NT2/D1 (cell line): ENCODE results near the gene RNF212.
A peak's percentile ranks its signal among the peaks of the same experiment; 100 is the strongest.

Source experiments
- DNase-seq: peaks from one replicate; pipeline ENCODE4 v3.0.0-alpha.2; 2011; ENCODE audit warnings: low read depth, low spot score
- H3K27me3 ChIP-seq: 2 replicates; pipeline ENCODE4 v1.6.0; 2011; ENCODE audit warnings: mild to moderate bottlenecking; ENCODE audit not compliant: insufficient read length, insufficient read depth
- H3K36me3 ChIP-seq: 2 replicates; pipeline ENCODE4 v1.6.1; 2011; ENCODE audit warnings: mild to moderate bottlenecking, low read length, mixed read lengths; ENCODE audit not compliant: insufficient read depth, insufficient read length
- H3K4me1 ChIP-seq: 2 replicates; pipeline ENCODE4 v1.5.1; 2011; ENCODE audit not compliant: insufficient read depth, insufficient read length
- H3K4me3 ChIP-seq: 2 replicates; pipeline ENCODE4 v1.5.1; 2011; ENCODE audit warnings: low read depth; ENCODE audit not compliant: insufficient read length
- H3K9ac ChIP-seq: 2 replicates; pipeline ENCODE4 v1.6.0; 2011; ENCODE audit warnings: low read depth; ENCODE audit not compliant: insufficient read length
- H3K9me3 ChIP-seq: 2 replicates; pipeline ENCODE4 v1.5.1; 2011; ENCODE audit warnings: mild to moderate bottlenecking, low read length; ENCODE audit not compliant: insufficient read depth
- SUZ12 ChIP-seq: IDR thresholded peaks from 2 replicates; pipeline ENCODE4 v1.6.1; 2011; ENCODE audit not compliant: insufficient read length, insufficient read depth; ENCODE audit errors: extremely low read depth
- YY1 ChIP-seq: IDR thresholded peaks from 2 replicates; pipeline ENCODE4 v1.6.1; 2011; ENCODE audit not compliant: insufficient read length, insufficient read depth
- ZNF274 ChIP-seq: IDR thresholded peaks from 2 replicates; pipeline ENCODE4 v1.6.1; 2011; ENCODE audit warnings: mild to moderate bottlenecking, low read depth, low read length

The RNF212 gene

DNA sequence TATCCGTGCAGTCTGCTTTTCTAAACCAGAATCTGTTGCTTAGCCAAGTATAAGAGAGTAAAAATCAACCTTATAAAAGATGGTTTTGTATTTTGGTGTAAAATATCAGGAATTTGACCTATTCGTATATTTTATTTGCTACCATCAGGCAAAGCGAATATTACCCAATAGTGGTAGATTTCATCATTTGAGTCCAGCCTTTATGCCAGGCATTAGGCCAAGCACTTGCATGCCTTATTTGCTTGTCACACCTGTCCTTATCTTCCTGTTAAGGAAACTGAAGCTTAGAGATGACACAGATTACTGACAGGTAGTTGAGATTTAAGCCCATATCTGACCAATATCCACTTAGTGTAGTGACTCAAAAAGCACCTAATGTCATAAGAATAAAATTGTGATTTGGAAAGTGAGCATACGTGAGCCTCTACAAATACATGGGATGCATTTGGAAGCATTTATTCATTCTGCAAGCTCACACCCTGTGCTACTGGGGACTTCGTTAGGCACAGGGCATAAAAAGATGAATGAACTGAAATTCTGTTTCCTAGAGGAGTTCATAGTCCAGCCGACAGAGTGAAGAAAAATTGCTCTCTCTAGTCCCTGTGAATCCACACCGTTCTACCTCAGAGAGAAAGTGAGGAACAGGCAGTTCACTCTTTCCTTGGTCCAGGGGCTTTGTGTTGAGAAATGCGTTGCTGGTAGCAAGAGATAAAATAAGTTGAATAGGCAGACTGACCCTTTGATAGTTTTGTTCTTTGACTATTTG, 2.3 kb upstream of the RNF212 start:
- H3K9me3 ChIP-seq = no peaks in the 10 kb centered on the region
- H3K9ac ChIP-seq = no peak overlapping the region
- peaks cover 3% of the 10 kb centered on the region for H3K4me1 ChIP-seq
- TF ChIP-seq ZNF274 = no peak
- no peak for TF ChIP-seq SUZ12
- no peak for TF ChIP-seq YY1
- no peaks in the 10 kb centered on the region for H3K27me3 ChIP-seq
- no peaks in the 10 kb centered on the region for H3K36me3 ChIP-seq
- no peak for DNase-seq
- H3K4me3 ChIP-seq = no peak overlapping the region

GRCh38 chr4:1112821-1113182, 562 bp downstream of the RNF212 start:
- no peak overlapping the region for H3K9ac ChIP-seq

DNA sequence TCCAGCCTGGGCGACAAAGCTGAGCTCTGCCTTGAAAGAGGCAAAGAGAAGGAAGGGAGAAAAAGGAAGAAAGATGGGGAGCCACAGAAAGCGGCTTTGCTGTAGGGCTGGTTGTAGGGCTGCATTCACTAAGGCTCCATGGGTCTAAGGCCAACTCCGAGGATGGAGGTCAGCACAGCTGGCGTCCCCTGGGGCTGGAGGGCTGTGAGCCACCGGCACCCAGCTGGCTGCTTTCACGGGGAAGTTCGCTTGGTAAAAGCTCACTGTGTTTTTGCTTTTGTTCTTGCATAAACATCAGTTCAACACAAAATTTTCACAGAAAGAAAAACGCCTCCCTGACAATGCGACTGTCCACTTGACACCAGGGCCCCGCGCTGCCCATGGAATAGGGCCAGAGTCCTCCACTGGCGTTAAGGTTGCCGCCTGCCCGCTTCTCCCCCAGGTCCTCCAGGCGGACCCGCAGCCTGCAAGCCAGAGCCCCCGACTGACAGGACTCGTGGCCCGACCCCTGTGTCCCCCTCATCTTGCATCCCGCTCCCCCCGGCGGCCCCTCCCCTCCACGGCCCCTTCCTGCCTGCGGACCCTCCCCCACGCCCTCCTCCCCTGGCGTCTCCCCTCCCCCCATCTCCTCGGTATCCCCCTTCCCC, 1.1 kb downstream of the RNF212 start:
- TF ChIP-seq SUZ12 = no peak
- no peak for TF ChIP-seq YY1
- no peak for TF ChIP-seq ZNF274

More at GRCh38 chr4:1112821-1113182, 562 bp downstream of the RNF212 start:
- Histone ChIP-seq H3K9me3 (no peaks in the 10 kb centered on the region), H3K27me3 (no peaks in the 10 kb centered on the region), H3K4me3 (no peak overlapping the region), H3K4me1 (peaks cover 3% of the 10 kb centered on the region), H3K36me3 (no peaks in the 10 kb centered on the region)
- no peak for DNase-seq
- TF ChIP-seq ZNF274 = no peak
- no peak for TF ChIP-seq YY1
- TF ChIP-seq SUZ12 = no peak

GRCh38 chr4:1111259-1111809, 2.0 kb downstream of the RNF212 start:
- no peaks in the 10 kb centered on the region for H3K36me3 ChIP-seq
- H3K27me3 ChIP-seq = no peaks in the 10 kb centered on the region
- no peak for TF ChIP-seq SUZ12
- no peak for TF ChIP-seq YY1
- TF ChIP-seq ZNF274 = no peak
- no peaks in the 10 kb centered on the region for H3K9me3 ChIP-seq
- no peak for DNase-seq
- H3K4me3 ChIP-seq = no peak overlapping the region
- peaks cover 3% of the 10 kb centered on the region for H3K4me1 ChIP-seq
- H3K9ac ChIP-seq = no peak overlapping the region

More for the DNA sequence above, 1.1 kb downstream of the RNF212 start:
- Histone ChIP-seq H3K36me3 (no peaks in the 10 kb centered on the region), H3K4me3 (no peak overlapping the region), H3K9ac (no peak overlapping the region), H3K4me1 (peaks cover 3% of the 10 kb centered on the region), H3K27me3 (no peaks in the 10 kb centered on the region), H3K9me3 (no peaks in the 10 kb centered on the region)
- DNase-seq = no peak

DNA sequence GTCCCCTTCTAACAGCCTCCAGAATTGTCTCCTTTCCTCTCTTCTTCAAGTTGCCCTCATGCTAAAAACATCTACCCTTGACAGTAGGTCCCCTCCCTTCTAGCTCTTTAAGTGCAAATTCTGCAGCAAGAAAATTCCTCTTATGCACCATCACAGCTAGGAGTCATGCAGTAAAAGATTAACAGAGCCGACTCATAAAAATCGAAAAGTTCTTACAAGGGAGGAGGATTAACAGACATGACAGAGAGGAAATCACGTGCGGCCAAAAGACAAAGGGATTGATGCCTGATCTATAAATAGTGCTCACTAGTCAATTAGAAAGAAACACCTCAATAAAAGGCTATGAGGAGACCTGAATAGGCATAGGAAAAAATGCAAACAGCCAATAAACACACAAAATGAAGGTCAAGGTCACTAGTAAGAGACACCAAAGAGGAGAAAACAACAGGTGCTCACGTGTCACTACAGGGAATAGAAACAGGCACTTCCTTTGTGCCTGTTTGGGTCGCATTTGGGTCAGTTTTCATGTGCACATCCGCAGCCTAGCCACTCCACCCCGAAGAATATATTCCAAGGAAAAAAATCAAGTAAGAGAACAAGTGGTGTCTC, 3.4 kb downstream of the RNF212 start:
- Histone ChIP-seq H3K9ac (no peak overlapping the region), H3K36me3 (no peaks in the 10 kb centered on the region), H3K4me1 (peaks cover 8% of the 10 kb centered on the region), H3K9me3 (no peaks in the 10 kb centered on the region), H3K4me3 (no peak overlapping the region), H3K27me3 (no peaks in the 10 kb centered on the region)
- no peak for DNase-seq
- TF ChIP-seq ZNF274 (no peak), YY1 (no peak), SUZ12 (no peak)

GRCh38 chr4:1109333-1109732, 4.0 kb downstream of the RNF212 start:
- Histone ChIP-seq H3K4me3 (no peak overlapping the region), H3K9me3 (no peaks in the 10 kb centered on the region), H3K27me3 (no peaks in the 10 kb centered on the region), H3K9ac (no peak overlapping the region), H3K36me3 (no peaks in the 10 kb centered on the region), H3K4me1 (peaks cover 13% of the 10 kb centered on the region)
- no peak for DNase-seq
- TF ChIP-seq ZNF274 (no peak), SUZ12 (no peak), YY1 (no peak)

DNA sequence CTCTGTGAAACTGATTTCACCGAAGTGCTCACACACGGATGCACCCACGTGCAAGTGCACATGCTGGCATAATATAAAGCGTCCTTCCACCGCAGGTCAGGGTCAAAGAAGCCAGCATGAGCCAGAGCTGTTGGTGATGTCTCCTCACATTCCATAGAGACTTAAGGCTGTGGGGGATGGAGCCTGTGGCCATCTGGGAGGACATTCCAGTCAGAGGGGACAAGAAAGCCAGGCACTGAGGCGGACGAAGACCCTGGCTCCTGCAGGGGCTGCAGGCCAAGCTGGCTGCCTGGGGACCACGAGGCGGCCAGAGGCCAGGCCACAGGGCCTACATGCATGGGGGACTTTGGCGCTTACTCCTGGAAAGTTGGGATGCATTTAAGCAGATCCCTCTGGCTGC, 7.7 kb downstream of the RNF212 start:
- no peaks in the 10 kb centered on the region for H3K36me3 ChIP-seq
- H3K4me3 ChIP-seq = no peak overlapping the region
- DNase-seq = peak; percentile 44
- H3K9me3 ChIP-seq = no peaks in the 10 kb centered on the region
- H3K27me3 ChIP-seq = no peaks in the 10 kb centered on the region
- peak overlapping the region; percentile 70 for H3K9ac ChIP-seq
- peaks cover 10% of the 10 kb centered on the region for H3K4me1 ChIP-seq
- TF ChIP-seq SUZ12 (no peak), YY1 (no peak)
